Left ventricle myocardium inferior (tissue), 1 donor: Measurements from ENCODE around the gene DPP6. TPM values are rescaled to one million over a fixed set of nuclear protein-coding genes. Genes with fewer than 3 reads are reported as not detected.

ENCODE experiments used
- DNase-seq: peaks from one replicate; pipeline ENCODE4 v3.0.0-alpha.2; 2020
- H3K27ac ChIP-seq: fragments of 200-600 bp; replicated peaks from 2 replicates; pipeline ENCODE4 v1.8.0; 2021
- H3K27me3 ChIP-seq: fragments of 200-600 bp; 2 replicates; pipeline ENCODE4 v1.8.0; 2021; ENCODE audit warnings: low read depth
- H3K36me3 ChIP-seq: fragments of 200-600 bp; 2 replicates; pipeline ENCODE4 v1.8.0; 2021
- H3K4me1 ChIP-seq: fragments of 200-600 bp; 2 replicates; pipeline ENCODE4 v1.8.0; 2021
- H3K4me3 ChIP-seq: fragments of 200-600 bp; 2 replicates; pipeline ENCODE4 v1.8.0; 2021; ENCODE audit warnings: mild to moderate bottlenecking, moderate library complexity
- H3K9me3 ChIP-seq: fragments of 200-600 bp; replicated peaks from 2 replicates; pipeline ENCODE4 v1.8.0; 2021
- intact Hi-C: fragments of 100-400 bp; cut with micrococcal nuclease; formaldehyde crosslinking; loops from one replicate; pipeline ENCODE4 v1.11.0; 2022
- total RNA-seq: library from RNA; stranded (reverse); fragmentation: NEBNext Ultra II Directional; extraction: Animal tissue kit (Norgen Biotek cat#: 25700); gene quantifications from one replicate; pipeline ENCODE4 v1.2.1, GENCODE V29; 2021
- TF ChIP-seq, protein P1 (sequence below): fragments of 200-600 bp; IDR thresholded peaks from 2 replicates; pipeline ENCODE4 v1.8.0; 2021; ENCODE audit warnings: antibody characterized with exemption, mild to moderate bottlenecking, borderline replicate concordance
- donor health status: DM: no; HTN: yes; CAD: no; lungs with severe emphysema.

Gene DPP6
- total RNA-seq, 1 donor from 2014 or later = 0.25 TPM

DNA sequence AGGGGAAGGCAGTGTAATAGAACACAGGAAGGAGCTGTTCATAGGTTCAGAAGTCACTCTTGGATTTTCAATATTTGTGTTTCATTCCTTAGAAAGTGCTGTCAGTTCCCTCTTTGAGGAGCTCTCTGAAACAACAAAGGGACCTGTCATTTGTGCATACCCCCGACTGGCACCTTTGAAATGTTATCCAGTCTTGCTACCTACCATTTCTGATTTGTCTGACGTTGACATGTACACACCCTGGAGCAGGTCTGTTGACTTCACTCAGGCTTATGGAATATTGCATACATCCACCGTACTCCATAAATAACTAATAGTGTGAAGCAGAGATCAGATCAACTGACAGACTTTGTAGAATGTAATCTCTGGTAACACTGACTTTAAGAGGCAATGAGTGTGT, 189.8 kb downstream of the DPP6 start:
- Histone ChIP-seq H3K36me3 (no peaks in the 10 kb centered on the region), H3K4me1 (no peaks in the 10 kb centered on the region), H3K27ac (no peak overlapping the region), H3K9me3 (peaks cover 42% of the 10 kb centered on the region), H3K4me3 (no peak overlapping the region), H3K27me3 (no peaks in the 10 kb centered on the region)
- TF ChIP-seq, protein P1, sequence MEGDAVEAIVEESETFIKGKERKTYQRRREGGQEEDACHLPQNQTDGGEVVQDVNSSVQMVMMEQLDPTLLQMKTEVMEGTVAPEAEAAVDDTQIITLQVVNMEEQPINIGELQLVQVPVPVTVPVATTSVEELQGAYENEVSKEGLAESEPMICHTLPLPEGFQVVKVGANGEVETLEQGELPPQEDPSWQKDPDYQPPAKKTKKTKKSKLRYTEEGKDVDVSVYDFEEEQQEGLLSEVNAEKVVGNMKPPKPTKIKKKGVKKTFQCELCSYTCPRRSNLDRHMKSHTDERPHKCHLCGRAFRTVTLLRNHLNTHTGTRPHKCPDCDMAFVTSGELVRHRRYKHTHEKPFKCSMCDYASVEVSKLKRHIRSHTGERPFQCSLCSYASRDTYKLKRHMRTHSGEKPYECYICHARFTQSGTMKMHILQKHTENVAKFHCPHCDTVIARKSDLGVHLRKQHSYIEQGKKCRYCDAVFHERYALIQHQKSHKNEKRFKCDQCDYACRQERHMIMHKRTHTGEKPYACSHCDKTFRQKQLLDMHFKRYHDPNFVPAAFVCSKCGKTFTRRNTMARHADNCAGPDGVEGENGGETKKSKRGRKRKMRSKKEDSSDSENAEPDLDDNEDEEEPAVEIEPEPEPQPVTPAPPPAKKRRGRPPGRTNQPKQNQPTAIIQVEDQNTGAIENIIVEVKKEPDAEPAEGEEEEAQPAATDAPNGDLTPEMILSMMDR = no peak
- DNase-seq = no peak
- intact Hi-C loops = no loop called here

DNA sequence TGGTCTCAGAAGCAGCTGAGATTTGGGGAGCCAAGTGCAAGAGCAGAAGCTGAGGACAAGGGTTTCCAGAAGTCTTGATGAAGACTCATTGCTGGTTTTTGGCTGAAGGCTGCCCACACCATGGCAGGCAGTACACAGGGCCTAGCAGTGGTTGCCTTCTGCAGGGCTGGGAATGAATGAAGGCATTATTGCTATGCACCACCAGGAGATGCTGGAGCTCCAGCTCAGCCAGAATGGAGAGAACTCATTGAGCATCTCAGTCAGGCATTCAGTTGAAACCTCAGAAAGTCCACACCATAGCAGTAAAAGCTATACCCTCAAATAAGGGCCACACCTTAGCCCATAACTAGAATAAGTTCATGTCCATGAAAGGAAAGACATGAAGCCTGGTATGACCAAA, 190.5 kb downstream of the DPP6 start:
- Histone ChIP-seq H3K4me3 (no peak overlapping the region), H3K4me1 (no peaks in the 10 kb centered on the region), H3K27ac (no peak overlapping the region), H3K9me3 (peaks cover 48% of the 10 kb centered on the region), H3K36me3 (no peaks in the 10 kb centered on the region), H3K27me3 (no peaks in the 10 kb centered on the region)
- TF ChIP-seq, protein P1 = no peak
- DNase-seq = no peak
- intact Hi-C loops = no loop called here

DNA sequence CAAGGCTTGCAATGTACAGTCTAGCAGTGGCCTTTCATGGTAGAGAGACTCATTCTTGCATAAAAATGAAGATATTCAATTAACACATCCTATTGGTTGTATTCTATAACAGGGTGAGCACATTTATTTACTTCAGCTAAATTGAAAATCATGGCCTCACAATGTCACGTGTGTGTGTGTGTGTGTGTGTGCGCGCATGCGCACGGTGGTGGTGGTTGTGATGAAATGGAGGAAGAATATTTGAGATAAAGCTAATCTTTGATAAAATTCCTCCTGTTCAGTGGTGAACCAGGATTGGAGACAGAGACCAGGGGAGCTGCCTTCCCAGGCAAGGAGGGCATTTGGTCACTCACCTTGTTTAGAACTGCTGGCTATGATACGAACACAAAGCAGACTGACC, 199.8 kb downstream of the DPP6 start:
- Histone ChIP-seq H3K36me3 (no peaks in the 10 kb centered on the region), H3K9me3 (peaks cover 6% of the 10 kb centered on the region), H3K4me3 (no peak overlapping the region), H3K27me3 (peaks cover 22% of the 10 kb centered on the region), H3K27ac (no peak overlapping the region), H3K4me1 (no peaks in the 10 kb centered on the region)
- TF ChIP-seq, protein P1 = no peak
- no peak for DNase-seq
- intact Hi-C loops = no loop called here

DNA sequence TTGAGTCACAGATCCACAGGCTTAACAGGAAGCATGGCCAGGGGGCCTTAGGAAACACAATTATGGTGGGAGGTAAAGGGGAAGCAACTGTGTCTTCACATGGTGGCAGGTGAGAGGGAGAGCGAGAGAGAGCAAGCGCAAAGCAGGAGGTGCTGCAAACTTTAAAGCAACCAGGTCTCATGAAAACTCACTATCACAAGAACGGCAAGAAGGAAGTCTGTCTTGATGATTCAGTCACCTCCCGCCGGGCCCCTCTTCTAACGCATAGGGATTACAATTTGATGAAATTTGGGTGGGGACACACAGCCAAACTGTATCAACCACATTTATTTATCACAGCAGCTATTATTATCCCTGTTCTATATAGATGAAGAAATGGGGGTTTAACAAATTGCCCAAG, 201.6 kb downstream of the DPP6 start:
- Histone ChIP-seq H3K9me3 (no peaks in the 10 kb centered on the region), H3K4me3 (no peak overlapping the region), H3K27ac (no peak overlapping the region), H3K36me3 (no peaks in the 10 kb centered on the region), H3K27me3 (peaks cover 29% of the 10 kb centered on the region), H3K4me1 (no peaks in the 10 kb centered on the region)
- no peak for DNase-seq
- TF ChIP-seq, protein P1 = no peak
- intact Hi-C loops = no loop called here

DNA sequence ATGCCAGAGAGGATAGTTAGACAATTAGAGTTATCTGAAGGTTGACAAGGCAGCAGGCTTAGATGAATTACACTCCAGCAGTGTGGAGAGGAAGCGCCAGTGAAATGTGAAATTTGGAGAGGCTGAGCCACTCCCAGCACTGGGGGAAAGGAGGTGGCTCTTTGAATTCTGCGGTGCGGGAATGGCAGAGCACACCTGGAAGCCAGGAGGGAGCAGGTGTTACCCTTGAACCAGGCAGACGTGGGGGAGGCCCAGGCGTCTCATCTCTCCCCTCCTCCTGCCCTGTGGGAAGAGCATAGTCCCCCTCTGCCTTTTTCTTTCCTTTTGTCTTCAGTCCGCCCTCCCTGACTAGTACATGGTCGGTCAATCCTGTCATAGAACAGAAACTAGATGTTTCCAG, 203.1 kb downstream of the DPP6 start:
- no peaks in the 10 kb centered on the region for H3K9me3 ChIP-seq
- no peak for DNase-seq
- TF ChIP-seq, protein P1 = no peak
- H3K27ac ChIP-seq = no peak overlapping the region
- no peaks in the 10 kb centered on the region for H3K36me3 ChIP-seq
- no peaks in the 10 kb centered on the region for H3K4me1 ChIP-seq
- intact Hi-C loops = no loop called here
- H3K27me3 ChIP-seq = peaks cover 32% of the 10 kb centered on the region
- H3K4me3 ChIP-seq = no peak overlapping the region

DNA sequence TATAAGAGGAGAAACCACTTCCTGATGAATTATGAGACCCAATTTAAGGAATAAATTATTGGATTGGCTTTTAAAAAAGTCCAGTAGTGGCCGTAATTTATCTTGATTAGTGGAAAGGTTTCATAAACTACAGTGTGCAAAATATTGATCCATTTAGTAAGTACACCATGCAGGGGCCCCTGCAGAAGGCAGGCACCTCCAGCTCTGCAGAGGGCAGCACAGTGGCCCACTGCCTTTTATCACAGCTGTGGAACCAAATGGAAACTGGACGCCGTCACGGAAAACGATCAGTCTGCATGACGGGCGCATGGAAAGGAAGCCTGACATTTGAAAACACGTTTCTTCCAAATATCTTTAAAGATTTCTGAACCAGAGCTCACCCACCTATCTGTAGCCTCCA, 204.0 kb downstream of the DPP6 start:
- H3K4me1 ChIP-seq = no peaks in the 10 kb centered on the region
- no peak overlapping the region for H3K27ac ChIP-seq
- no peak for DNase-seq
- intact Hi-C loops = no loop called here
- no peak overlapping the region for H3K4me3 ChIP-seq
- H3K27me3 ChIP-seq = peaks cover 32% of the 10 kb centered on the region
- TF ChIP-seq, protein P1 = no peak
- H3K36me3 ChIP-seq = no peaks in the 10 kb centered on the region
- H3K9me3 ChIP-seq = no peaks in the 10 kb centered on the region
